Endometrium (tissue), 2 donors: ENCODE measurements around the gene DHX16.
"Not testable (repeated sequence)": the region's sequence is repeated elsewhere in the genome, so short reads cannot be mapped to it uniquely, and the experiment has no call there.

Source experiments
- FAIRE-seq: peaks from 2 replicates; lab custom pipeline; 2012; peaks lifted over from hg19 to GRCh38; lab: Jason Lieb, UNC
- donor health status: control.
- donor health status: control.

DHX16 gene

DNA sequence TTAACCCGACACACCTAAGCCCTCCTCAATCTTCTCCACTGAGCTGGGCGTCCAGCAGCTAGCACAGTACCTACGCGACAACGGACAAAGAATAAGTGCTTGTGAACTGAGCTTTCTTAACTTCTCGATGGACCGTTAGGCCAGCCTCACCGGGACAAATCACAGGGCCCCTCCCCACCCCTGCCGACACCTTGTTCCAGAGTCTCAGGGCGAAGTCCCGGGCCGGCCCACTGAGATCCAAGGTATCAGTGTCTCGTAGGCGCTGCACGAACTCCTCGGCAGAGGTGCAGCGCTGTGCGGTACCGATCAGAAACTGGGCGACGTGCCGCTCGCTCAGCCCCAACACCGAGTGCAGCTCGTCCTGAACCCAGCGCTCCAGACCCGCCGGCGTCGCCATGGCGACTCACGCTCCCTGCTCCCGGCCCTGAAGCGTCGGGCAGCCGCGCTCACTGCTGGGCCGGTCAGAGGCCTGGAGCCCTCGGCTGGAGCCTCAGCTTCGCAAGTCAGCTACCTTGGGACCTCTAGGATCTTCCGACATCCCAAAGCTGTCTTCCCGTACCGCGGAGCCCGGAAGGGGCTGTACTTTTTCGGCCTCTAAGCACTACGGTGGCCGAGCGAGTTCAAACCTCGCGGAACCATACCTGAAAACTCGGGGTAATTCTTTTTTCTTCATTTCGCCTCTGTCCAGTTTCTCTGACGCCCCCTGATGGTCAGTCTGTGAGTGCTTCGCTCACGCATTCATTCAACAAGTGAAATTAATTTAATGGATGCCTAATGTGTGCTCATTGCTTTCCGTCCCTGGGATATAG is at the start of gene DHX16:
Gene DHX16, minus strand, starts transcription at position 562 of the 809 bp plus-strand sequence. Its CDS starts 165 bp downstream, at position 397.
- peak; percentile 94 for FAIRE-seq

GRCh38 chr6:30722025-30722279 is 49.1 kb upstream of the DHX16 start:
- FAIRE-seq: not testable (repeated sequence)

GRCh38 chr6:30721198-30722024 is 48.6 kb upstream of the DHX16 start:
- no peak for FAIRE-seq

DNA sequence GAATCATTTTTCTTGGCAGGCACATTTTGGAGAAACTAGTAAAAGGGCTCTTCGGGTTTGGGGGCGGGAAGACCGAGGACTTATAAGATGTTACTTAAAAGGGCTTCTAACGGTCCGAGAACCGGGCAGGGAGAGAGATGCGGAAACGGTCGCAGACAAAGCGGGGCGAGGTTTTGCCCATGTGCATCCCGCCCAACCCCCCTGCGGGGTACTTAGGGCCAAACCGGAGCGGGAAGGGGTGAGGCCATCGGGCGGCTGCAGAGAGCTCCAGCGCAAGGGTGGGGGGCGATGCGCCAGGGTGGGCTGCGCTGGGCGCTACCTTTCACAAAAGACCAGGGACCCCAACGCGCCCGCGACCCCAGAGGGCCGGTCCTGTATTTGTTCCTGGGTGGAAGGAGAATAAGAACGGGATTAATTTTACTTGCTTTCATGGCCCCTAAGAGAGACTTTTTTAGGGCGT is 48.0 kb upstream of the DHX16 start:
- no peak for FAIRE-seq

DNA sequence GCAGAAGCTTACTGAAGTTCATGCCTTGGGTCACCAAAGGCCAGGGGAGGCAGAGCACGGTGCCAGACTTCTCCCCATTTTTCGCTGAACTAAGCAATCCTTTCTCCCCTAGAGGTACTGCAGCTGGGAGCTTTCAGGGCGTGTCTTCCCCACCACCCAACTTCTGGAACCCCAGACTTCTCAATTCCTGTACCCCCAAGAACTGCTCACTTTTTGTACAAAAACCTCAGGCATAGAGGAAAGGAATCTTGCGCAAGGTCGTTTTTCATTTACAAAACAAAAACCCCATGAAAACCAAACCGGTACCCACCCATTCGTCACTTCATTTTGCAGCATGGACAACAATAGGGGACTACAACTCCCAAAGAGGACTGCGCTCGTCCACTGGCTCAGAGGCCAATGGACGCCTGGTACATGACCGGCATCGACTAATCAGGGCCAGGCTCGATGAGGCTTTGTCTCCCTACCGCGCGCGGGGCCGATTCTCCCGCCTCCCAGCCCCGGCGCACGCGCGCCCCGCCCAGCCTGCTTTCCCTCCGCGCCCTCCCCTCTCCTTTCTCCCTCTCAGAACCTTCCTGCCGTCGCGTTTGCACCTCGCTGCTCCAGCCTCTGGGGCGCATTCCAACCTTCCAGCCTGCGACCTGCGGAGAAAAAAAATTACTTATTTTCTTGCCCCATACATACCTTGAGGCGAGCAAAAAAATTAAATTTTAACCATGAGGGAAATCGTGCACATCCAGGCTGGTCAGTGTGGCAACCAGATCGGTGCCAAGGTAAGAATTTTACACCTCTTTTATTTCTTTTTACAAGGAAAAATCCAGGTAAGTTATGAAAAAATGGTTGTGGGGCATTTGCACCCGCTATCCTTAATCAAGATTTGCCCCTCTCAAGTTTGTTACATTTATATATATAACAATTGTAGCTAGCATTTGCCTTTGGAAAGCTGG is 47.3 kb upstream of the DHX16 start, which contains the start of gene TUBB:
Gene TUBB, plus strand, starts transcription at position 562 of the 947 bp plus-strand sequence. Its CDS starts 155 bp downstream, at position 717.
- peak; percentile 72 for FAIRE-seq

DNA sequence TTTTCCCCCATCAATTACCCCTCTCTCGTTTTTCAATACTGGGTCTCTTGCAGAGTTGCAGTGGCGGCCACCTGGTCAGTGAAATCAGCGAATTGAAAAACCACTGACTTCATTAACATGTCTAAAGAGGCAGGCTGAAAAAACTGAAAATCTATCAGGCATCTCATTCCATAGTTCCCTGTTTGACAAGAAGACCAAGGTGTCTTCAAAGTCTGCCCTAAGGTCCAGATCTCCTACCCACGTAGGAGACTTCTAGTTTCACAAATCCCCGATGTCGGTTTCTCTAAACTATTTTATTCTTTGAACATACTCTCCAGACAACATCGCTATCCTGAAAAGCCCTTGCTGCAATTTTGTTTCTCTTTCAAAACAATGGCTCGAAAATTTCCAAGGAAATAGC is 46.5 kb upstream of the DHX16 start:
- no peak for FAIRE-seq

DNA sequence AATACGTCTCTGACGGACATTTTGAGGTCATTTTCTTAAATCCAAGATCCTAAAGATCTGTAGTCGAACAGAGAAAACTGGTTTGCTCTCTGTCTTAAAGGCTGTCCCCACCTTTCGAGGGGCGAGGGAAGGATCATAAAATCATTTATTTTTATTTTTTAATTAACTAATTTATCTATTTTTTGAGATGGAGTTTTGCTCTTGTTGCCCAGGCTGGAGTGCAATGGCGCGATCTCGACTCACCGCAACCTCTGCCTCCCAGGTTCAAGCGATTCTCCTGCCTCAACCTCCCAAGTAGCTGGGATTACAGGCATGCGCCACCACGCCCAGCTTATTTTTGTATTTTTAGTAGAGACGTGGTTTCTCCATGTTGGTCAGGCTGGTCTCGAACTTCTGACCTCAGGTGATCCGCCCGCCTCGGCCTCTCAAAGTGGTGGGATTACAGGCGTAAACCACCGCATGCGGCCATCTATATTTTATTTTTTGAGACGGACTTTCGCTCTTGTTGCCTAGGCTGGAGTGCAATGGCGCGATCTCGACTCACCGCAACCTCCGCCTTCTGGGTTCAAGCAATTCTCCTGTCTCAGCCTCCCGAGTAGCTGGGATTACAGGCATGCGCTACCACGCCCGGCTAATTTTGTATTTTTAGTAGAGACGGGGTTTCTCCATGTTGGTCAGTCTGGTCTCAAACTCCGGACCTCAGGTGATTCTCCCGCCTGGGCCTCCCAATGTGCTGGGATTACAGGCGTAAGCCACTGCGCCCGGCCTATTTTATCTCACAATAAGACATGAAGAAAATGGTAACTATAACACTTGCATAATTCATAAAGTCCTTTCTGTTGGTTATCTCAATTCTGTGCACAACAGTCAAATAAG is 45.3 kb upstream of the DHX16 start:
- FAIRE-seq: not testable (repeated sequence)

DNA sequence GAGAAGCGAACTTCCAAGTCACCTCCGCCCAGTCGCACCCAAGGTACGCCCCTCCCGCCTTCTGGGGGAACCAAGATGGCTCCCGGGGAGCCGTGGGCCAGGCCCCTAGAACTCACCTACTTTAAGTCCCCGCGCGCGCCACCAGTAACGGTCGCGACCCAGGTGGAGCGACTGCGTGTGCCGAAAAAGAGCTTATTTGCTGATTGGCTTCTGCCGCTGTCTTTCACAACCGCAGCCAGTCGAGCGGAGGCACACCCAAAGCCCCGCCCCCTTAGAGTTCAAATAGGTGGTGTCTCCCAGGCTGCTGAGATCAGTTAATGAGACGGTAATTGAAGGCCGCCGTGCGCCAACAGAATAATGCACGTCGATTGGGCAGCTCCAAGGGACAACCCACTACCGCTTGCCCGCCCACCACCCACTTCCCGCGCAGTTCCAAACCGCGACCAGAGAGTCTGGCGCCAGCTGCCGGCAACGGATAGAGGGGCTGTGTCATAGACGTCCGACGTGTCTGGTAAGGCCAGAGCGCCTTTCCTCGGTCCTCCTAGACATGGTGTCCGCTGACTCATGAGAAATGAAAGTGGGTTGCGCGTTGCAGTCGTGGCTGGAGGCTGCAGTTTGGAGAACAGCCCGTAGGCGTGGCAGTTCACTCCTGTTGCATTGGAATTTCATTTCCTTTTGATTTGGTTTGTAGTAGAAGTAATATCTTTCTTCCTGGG is 44.5 kb upstream of the DHX16 start, which contains the start of gene MDC1:
Gene MDC1, minus strand, starts transcription at position 153 of the 716 bp plus-strand sequence. CDS start 2,106 bp downstream, outside the sequence.
- peak; percentile 99 for FAIRE-seq

GRCh38 chr6:30716879-30717128 is 44.0 kb upstream of the DHX16 start:
- no peak for FAIRE-seq

DNA sequence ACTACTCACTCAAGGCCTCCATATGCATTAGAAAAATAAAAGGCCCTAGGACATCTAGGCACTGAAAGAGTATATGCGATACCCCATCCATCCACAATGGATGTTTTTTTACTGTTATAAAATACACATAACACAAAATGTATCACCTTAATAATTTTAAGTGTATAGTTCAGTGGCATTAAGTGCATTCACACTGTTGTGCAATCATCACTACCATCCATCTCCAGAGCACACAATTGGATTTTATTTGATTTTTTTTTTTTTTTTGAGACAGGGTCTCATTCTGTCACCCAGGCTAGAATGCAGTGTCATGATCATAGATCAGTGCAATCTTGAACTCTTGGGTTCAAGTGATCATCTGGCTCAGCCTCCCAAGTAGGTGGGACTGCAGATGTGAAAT is 41.5 kb upstream of the DHX16 start:
- FAIRE-seq: no peak

DNA sequence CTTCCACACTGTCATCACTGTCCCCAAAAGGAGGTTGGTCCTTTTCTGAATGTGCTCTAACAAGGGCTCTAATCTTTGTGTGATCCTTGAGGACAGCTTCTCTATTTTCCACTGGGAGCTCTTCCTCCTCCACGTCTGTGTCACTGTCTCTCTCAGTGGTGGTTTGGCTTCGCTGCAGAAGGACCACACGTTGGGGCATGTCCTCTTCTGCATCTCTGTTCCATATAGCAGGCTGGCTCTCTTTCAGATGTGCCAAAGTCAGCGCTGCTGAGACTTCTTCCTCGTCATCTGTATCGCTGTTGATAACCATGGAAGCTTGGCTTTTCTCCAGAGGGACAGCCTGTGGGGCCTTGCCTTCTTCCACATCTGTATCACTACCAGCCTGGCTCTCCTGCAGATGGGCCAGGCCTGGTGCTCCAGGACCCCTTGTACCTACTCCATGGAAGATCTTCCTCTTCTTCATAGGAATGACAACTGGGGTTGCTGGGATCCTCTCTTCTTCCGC is 39.7 kb upstream of the DHX16 start:
- no peak for FAIRE-seq

GRCh38 chr6:30711758-30712380 is 39.1 kb upstream of the DHX16 start:
- no peak for FAIRE-seq

DNA sequence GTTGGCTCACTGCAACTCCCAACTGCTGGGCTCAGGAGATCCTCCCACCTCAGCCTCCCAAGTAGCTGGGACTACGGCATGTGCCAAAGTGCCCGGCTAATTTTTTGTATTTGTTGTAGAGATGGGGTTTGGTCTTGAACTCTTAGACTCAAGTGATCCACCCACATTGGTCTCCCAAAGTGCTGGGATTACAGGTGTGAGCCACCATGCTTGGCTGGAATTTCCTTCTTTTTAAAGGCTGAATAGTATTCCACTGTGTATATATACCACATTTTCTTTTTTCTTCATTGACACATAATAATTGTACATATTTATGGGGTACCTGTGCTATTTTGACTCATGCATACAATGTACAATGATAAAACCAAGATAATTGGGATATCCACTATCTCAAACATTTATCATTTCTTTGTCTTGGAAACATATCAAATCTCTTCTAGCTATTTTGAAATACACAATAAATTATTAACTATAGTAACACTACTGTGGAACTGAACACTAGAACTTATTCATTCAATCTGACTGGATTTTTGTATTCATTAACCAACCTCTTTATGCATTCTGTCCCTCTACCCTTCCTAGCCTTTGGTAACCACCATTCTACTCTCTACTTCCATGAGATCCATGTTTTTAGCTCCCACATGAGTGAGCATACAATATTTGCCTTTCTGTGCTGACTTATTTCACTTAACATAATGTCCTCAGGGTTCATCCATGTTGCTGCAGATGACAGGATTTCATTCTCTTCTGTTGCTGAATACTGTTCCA is 36.5 kb upstream of the DHX16 start:
- no peak for FAIRE-seq

DNA sequence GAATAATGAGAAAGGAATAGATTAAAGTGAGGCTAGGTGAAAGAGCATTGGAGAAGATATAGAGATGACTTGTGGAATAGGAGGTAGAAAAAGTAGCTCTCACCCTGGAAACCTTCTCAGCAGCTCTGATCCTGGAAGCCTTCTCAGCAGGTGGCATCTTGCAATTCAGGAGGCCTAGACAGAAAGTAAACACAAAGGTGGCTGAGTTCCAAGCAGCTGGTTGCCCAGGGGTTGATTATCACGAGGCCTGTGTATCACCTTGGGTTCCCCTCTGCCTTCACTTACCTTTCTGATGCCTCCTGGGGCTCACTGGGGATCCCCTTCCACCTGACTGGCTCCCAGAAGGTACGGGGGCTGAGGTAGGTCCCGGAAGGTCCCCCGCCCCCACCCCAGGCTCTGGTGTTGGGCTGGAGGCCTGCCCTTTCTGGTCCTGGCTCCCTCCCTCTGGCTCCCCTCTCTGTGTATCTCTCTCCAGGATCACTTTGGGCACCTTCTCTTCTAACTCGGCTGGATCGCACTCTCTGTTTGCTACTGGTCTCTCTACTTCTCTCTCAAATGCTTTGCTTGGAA is 34.6 kb upstream of the DHX16 start:
- FAIRE-seq: no peak

GRCh38 chr6:30705620-30706019 is 32.8 kb upstream of the DHX16 start:
- no peak for FAIRE-seq

- FAIRE-seq: no peak
These were observed 31.0 kb upstream of the DHX16 start for GRCh38 chr6:30703821-30704220.

- FAIRE-seq: no peak
These were observed 30.2 kb upstream of the DHX16 start for GRCh38 chr6:30703011-30703410.

DNA sequence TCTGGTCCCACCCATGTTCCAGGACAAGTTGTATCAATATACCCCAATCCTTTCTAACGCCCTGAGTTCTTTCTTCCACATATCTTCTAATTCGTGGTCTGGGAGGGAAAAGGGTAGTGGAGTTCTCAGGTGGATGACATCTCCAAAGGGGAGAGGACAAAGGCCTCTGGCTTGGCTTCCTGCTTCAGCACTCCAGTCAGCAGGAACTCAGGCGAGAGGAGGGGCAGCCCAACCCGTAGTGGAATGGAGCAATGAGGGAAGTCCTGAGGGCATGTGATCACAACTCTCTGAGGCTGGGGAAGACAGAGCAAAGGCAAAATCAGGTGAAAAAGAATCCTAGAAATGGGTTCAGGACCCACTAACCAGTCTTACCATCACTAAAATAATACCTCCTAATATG is 27.5 kb upstream of the DHX16 start:
- no peak for FAIRE-seq

DNA sequence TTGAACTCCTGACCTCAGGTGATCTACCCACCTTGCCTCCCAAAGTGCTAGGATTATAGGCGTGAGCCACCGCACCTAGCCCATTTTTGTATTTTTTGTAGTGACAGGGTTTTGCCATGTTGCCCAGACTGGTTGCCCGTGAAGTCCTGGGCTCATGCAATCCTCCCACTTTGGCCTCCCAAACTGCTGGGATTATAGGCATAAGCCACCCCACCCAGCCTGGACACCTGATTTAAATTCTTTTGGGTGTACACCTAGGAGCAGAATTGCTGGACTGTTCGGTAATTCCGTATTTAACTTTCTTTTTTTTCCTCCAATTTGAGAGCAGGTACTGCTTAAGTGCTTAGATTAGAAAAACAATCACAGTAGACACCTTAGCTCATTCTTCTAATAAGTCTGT is 23.6 kb upstream of the DHX16 start:
- no peak for FAIRE-seq
